Measurements from ENCODE around the gene FXYD1.

DNA sequence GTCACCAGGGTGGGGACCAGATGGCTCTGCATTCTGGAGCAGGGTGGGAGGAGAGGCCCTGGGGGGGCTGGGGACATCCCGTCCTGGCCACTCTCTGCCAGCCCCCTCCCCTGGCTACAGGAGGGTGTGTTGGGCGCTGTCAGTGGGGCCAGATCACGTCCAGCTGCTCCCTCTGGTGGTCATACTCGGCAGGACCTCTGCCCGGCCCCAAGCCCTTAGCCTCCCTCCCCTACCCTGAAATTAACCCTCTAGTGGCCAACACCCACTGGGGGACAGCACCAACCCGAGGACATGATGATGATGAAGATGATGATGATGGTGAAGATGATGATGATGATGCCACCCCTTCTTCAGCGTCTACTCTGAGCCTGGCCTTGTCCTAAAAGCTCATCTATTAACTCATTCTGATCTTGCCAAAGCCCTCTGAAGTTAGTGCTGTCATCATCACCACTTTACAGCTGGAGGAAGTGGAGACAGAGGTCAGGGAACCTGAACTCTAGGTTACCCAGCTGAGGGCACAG is 3.2 kb upstream of the FXYD1 start:
- TF ChIP-seq, protein P1, sequence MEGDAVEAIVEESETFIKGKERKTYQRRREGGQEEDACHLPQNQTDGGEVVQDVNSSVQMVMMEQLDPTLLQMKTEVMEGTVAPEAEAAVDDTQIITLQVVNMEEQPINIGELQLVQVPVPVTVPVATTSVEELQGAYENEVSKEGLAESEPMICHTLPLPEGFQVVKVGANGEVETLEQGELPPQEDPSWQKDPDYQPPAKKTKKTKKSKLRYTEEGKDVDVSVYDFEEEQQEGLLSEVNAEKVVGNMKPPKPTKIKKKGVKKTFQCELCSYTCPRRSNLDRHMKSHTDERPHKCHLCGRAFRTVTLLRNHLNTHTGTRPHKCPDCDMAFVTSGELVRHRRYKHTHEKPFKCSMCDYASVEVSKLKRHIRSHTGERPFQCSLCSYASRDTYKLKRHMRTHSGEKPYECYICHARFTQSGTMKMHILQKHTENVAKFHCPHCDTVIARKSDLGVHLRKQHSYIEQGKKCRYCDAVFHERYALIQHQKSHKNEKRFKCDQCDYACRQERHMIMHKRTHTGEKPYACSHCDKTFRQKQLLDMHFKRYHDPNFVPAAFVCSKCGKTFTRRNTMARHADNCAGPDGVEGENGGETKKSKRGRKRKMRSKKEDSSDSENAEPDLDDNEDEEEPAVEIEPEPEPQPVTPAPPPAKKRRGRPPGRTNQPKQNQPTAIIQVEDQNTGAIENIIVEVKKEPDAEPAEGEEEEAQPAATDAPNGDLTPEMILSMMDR (IDR thresholded peaks at IDR 0.05; ENCODE audit: extremely low read depth in 1 of 2, insufficient read depth in 1 of 2, low read depth in 1 of 2, low read length in 2 of 2) = peak; percentile 82 to 92
- TF ChIP-seq EZH2 (IDR thresholded peaks at IDR 0.05; ENCODE audit: borderline replicate concordance, low read depth, low read length, severe bottlenecking) (no peak), POLR2A (IDR thresholded peaks at IDR 0.05; ENCODE audit: low read depth, low read length) (no peak), POLR2AphosphoS5 (IDR thresholded peaks at IDR 0.05; ENCODE audit: insufficient read depth, low read depth, low read length) (no peak), JUN (IDR thresholded peaks at IDR 0.05; ENCODE audit: borderline replicate concordance, insufficient read depth, insufficient read length, low read depth) (no peak), MYC (IDR thresholded peaks at IDR 0.05; ENCODE audit: low read depth, low read length) (no peak), FOS (IDR thresholded peaks at IDR 0.05; ENCODE audit: borderline replicate concordance, insufficient read depth, low read length) (no peak)
- TF ChIP-seq, protein P2, sequence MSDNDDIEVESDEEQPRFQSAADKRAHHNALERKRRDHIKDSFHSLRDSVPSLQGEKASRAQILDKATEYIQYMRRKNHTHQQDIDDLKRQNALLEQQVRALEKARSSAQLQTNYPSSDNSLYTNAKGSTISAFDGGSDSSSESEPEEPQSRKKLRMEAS (IDR thresholded peaks at IDR 0.05; ENCODE audit: insufficient read depth, insufficient read length) = no peak
